AG04450 (cell line): ENCODE results near the gene IPO4. TPM values are rescaled to one million over a fixed set of nuclear protein-coding genes. Genes with fewer than 3 reads are reported as not detected.

ENCODE experiments used
- CTCF ChIA-PET: fragments of 300-600, 350-600 bp; formaldehyde crosslinking; extraction: SDS; loops from one replicate; lab custom pipeline; 2022; ENCODE audit warnings: antibody characterized with exemption, inconsistent platforms; lab: Charles Lee
- POLR2A ChIA-PET: fragments of 350-600 bp; formaldehyde crosslinking; extraction: SDS; loops from one replicate; lab custom pipeline; 2021; ENCODE audit warnings: antibody characterized with exemption, inconsistent platforms; lab: Yijun Ruan, JAX
- DNase-seq: peaks from one replicate; pipeline ENCODE4 v3.0.0-alpha.2; 2011; ENCODE audit warnings: low read depth, low spot score
- H3K27ac ChIP-seq: one replicate; pipeline ENCODE4 v1.5.1; 2012; ENCODE audit warnings: low read depth, low read length, control low read depth
- H3K27me3 ChIP-seq: one replicate; pipeline ENCODE4 v1.6.0; 2012; ENCODE audit warnings: low read length; ENCODE audit not compliant: control insufficient read depth, insufficient read depth
- H3K4me3 ChIP-seq: 2 replicates; pipeline ENCODE4 v1.5.1; 2011; ENCODE audit warnings: mild to moderate bottlenecking, low read depth, low read length, control low read depth
- H3K9me3 ChIP-seq: 2 replicates; pipeline ENCODE4 v1.5.1; 2012; ENCODE audit warnings: low read length; ENCODE audit not compliant: control insufficient read depth, insufficient read depth
- CTCF ChIP-seq: IDR thresholded peaks from 2 replicates; pipeline ENCODE4 v1.5.1; 2011; ENCODE audit warnings: low read depth, low read length, control low read depth, inconsistent platforms
- polyA plus RNA-seq: library from polyadenylated mRNA; depleted of rRNA; stranded (reverse); fragments of >200 nt; gene quantifications from 2 replicates; pipeline ENCODE4 v1.2.3, GENCODE V29; 2011

IPO4 gene
- polyA plus RNA-seq, 1 experiment: 15.2 TPM

GRCh38 chr14:24162093-24162492 lies 26.5 kb downstream of the IPO4 start:
- no peak for TF ChIP-seq CTCF
- CTCF ChIA-PET: interaction anchor here (0.9 to 3.5 kb wide), 11 partner anchors 9 to 134 kb away, joined by 3 to 54 read pairs (median 16); partner anchors contain the start of genes DCAF11, NRL, PSME2 and RNF31
- Histone ChIP-seq H3K27me3 (no peaks in the 10 kb centered on the region), H3K4me3 (peak overlapping the region; percentile 94), H3K9me3 (no peaks in the 10 kb centered on the region), H3K27ac (no peak overlapping the region)
- POLR2A ChIA-PET: interaction anchor here (0.9 to 2.1 kb wide), 3 partner anchors 13 to 21 kb away, joined by 7 to 12 read pairs (median 9); partner anchors contain the start of genes EMC9 and RNF31
- DNase-seq: no peak

DNA sequence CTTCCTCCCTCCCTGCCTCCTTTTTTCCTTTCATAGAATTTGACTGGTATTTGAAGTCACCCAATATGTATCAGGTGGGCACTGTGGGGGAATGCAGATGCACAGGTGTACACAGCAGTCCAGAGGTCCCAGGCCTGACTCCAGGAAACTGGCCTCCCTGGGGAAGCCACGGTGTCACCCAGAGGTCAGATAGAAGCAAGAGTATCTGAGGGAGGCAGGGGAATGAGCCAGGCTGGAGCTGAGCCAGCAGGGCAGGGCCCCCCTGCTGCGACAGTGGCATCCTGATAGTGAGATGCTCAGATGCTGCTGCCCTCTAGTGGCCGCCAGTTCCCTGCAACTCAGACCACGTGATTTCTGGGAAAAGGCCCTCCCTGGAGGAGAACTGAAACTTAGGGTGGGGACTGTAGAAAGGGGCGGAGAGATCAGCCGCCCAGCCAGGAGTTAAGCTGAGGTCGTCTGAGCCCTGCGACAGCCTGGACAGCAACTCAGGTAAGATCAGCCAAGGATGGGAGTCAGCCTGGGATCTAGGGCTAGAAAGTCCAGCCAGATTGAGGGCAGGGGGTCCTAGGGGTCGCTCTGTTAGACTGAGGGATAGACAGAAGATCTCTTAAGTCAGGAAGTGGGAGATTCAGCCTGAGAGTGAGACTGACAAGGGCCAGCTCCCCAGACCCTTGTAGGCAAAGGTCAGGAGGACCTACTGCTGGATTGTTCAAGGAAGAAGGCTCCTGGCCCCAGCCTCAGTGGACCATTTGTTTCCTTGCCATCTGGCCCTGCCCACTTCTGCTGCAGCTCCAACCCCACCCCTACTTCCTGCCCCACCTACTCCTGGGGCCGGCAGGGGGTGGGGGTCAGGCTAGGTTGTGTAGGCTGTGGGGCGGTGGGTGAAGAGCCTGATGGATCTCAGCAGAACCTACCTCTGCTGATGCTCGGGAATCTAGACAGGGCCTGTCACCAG lies 27.5 kb downstream of the IPO4 start, which contains the start of gene IRF9:
Gene IRF9, plus strand, starts transcription at position 416 of the 955 bp plus-strand sequence. CDS start 880 bp downstream, outside the sequence.
- Histone ChIP-seq H3K9me3 (no peaks in the 10 kb centered on the region), H3K27me3 (no peaks in the 10 kb centered on the region), H3K27ac (peak within 1 kb of the TSS; percentile 61), H3K4me3 (peak within 1 kb of the TSS; percentile 94)
- CTCF ChIA-PET: interaction anchor here (0.5 to 3.5 kb wide), 39 partner anchors 10 to 1185 kb away, joined by 3 to 54 read pairs (median 5); partner anchors contain the start of genes CHMP4A, CIDEB, DCAF11 and EMC9
- DNase-seq: peak; percentile 85
- POLR2A ChIA-PET: interaction anchor here (0.6 to 2.1 kb wide), 10 partner anchors 11 to 52 kb away, joined by 3 to 12 read pairs (median 4); partner anchors contain the start of genes CHMP4A, DCAF11, EMC9 and NRL
- peak; percentile 89 for TF ChIP-seq CTCF

DNA sequence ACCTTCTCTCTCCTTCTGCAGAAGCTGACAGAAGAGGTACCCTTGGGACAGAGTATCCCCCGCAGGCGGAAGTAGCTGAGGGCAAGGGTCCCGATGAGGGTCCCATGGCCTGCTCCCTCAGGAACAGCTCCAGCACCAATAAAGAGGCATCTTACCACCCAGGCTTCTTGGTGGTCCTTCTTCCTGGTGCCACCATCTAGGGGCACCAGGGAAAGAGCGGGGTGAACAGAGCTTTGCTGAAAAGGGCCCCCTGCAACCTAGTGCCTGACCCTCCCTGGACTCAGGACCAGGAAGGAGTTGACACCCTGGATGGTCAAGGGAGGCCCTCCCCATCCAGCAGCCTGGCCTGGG lies 28.1 kb downstream of the IPO4 start:
- TF ChIP-seq CTCF: no peak
- H3K27me3 ChIP-seq: no peaks in the 10 kb centered on the region
- H3K4me3 ChIP-seq: no peak overlapping the region
- peak overlapping the region; percentile 61 for H3K27ac ChIP-seq
- H3K9me3 ChIP-seq: no peaks in the 10 kb centered on the region
- POLR2A ChIA-PET: interaction anchor here (0.8 to 2.1 kb wide), 7 partner anchors 12 to 53 kb away, joined by 3 to 12 read pairs (median 4); partner anchors contain the start of genes CHMP4A, DCAF11, NRL and PSME1
- CTCF ChIA-PET: interaction anchor here (0.6 to 3.5 kb wide), 21 partner anchors 10 to 140 kb away, joined by 3 to 54 read pairs (median 9); partner anchors contain the start of genes CHMP4A, DCAF11, IPO4 and NRL
- no peak for DNase-seq

DNA sequence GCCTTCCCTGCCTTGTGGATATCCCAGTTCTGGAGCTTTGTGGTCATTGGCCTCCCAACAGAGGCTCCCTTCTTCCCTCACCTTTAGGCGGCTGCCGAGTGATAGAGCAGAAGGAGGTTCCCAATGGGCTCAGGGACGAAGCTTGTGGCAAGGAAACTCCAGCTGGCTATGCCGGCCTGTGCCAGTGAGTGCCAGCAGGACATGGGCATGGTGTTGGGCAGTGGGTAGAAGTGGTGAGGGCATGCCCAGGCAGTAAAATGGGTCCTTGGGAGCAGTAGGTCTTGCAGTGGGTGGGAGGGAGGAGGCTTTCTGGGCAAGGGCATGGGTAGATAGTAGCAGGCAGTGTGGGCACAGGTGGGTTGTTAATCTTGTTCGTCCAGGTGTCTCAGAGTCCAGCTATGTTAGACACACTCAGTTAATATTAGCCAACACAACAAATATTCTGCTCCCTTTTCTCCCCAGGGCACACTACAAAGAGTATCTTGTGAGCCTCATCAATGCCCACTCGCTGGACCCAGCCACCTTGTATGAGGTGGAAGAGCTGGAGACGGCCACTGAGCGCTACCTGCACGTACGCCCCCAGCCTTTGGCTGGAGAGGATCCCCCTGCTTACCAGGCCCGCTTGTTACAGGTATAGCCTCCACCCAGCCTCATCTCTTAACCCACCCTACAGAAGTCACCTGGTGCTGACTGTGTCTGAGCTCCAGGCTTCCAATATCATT lies 28.7 kb downstream of the IPO4 start:
- Histone ChIP-seq H3K4me3 (no peak overlapping the region), H3K27ac (peak overlapping the region; percentile 61), H3K27me3 (no peaks in the 10 kb centered on the region), H3K9me3 (no peaks in the 10 kb centered on the region)
- TF ChIP-seq CTCF: no peak
- POLR2A ChIA-PET: interaction anchor here (1.3 to 2.1 kb wide), 3 partner anchors 13 to 54 kb away, joined by 5 to 12 read pairs (median 6); partner anchors contain the start of genes CHMP4A, PSME1 and RNF31
- CTCF ChIA-PET: interaction anchor here (0.6 to 3.5 kb wide), 12 partner anchors 9 to 136 kb away, joined by 3 to 54 read pairs (median 10); partner anchors contain the start of genes CHMP4A, IPO4, PSME1 and PSME2
- no peak for DNase-seq
